Spinal cord (tissue), 10 donors: ENCODE data around the gene SYCP2L. TPM values are rescaled to one million over a fixed set of nuclear protein-coding genes. Genes with fewer than 3 reads are reported as not detected.

Experiments used
- DNase-seq, 6 donors: peaks; one replicate each; pipeline versions ENCODE4 v3.0.0 to v3.0.0-alpha.2; 2013 to 2015; ENCODE audit warnings: low spot score in 6 of 6, low read depth in 4 of 6
- H3K27ac ChIP-seq: one replicate; pipeline ENCODE4 v1.5.1; 2013; ENCODE audit warnings: low read depth, low read length, control low read depth
- H3K27me3 ChIP-seq: one replicate; pipeline ENCODE4 v1.6.1; 2013; ENCODE audit warnings: low read length; ENCODE audit not compliant: control insufficient read depth, insufficient read depth
- H3K36me3 ChIP-seq: one replicate; pipeline ENCODE4 v1.6.1; 2013; ENCODE audit warnings: low read length; ENCODE audit not compliant: control insufficient read depth, insufficient read depth
- H3K4me1 ChIP-seq: one replicate; pipeline ENCODE4 v1.6.1; 2013; ENCODE audit warnings: low read length; ENCODE audit not compliant: control insufficient read depth, insufficient read depth
- H3K4me3 ChIP-seq: one replicate; pipeline ENCODE4 v1.5.1; 2013; ENCODE audit warnings: low read depth, low read length, control low read depth
- H3K9me3 ChIP-seq: one replicate; pipeline ENCODE4 v1.6.1; 2013; ENCODE audit warnings: low read length; ENCODE audit not compliant: control insufficient read depth, insufficient read depth
- WGBS: methylation state at CpG from one replicate; pipeline ENCODE4 v1.1.5; 2013; ENCODE audit warnings: missing lambda C conversion rate; ENCODE audit not compliant: insufficient coverage; 5-methylcytosine and 5-hydroxymethylcytosine counted together
- polyA plus RNA-seq, 2 donors: library from polyadenylated mRNA; unstranded; fragments of 120-200 nt; gene quantifications; one replicate each; pipeline ENCODE4 v1.2.1, GENCODE V29; 2013; ENCODE audit not compliant: insufficient read length in 2 of 2
- total RNA-seq, 2 donors: library from RNA; depleted of rRNA in 1 of 2; stranded (reverse); fragments of 120-200 nt in 1 of 2; fragments of >200 nt in 1 of 2; gene quantifications; one replicate each; pipeline versions ENCODE4 v1.2.3 to v1.2.4, GENCODE V29; 2013 to 2014
- donor health status: healthy.

Gene SYCP2L
- total and polyA plus RNA-seq, 4 donors = 2.8 to 5.9 (median 4.2) TPM

GRCh38 chr6:11008821-11009220 lies 122.0 kb downstream of the SYCP2L start:
- no peak for DNase-seq
- Histone ChIP-seq H3K36me3 (no peaks in the 10 kb centered on the region), H3K9me3 (no peaks in the 10 kb centered on the region), H3K27ac (peak overlapping the region; percentile 16), H3K27me3 (no peaks in the 10 kb centered on the region), H3K4me3 (no peak overlapping the region), H3K4me1 (no peaks in the 10 kb centered on the region)
- 71% methylated on average over 1 of the region's 1 CpG for WGBS

- H3K27ac ChIP-seq = no peak overlapping the region
Measured at GRCh38 chr6:11009353-11009752, 122.5 kb downstream of the SYCP2L start.

GRCh38 chr6:11011787-11012234 lies 125.0 kb downstream of the SYCP2L start:
- peak in 1 of 6 donors; percentile 81 for DNase-seq
- no peaks in the 10 kb centered on the region for H3K4me1 ChIP-seq
- H3K9me3 ChIP-seq = no peaks in the 10 kb centered on the region
- H3K4me3 ChIP-seq = no peak overlapping the region
- H3K27me3 ChIP-seq = peaks cover 3% of the 10 kb centered on the region
- 61% methylated on average over 7 of the region's 8 CpGs for WGBS
- H3K27ac ChIP-seq = no peak overlapping the region
- no peaks in the 10 kb centered on the region for H3K36me3 ChIP-seq

More at GRCh38 chr6:11009353-11009752, 122.5 kb downstream of the SYCP2L start:
- 88% methylated on average over 6 of the region's 6 CpGs for WGBS
- no peak for DNase-seq
- Histone ChIP-seq H3K36me3 (no peaks in the 10 kb centered on the region), H3K4me3 (no peak overlapping the region), H3K4me1 (no peaks in the 10 kb centered on the region), H3K27me3 (no peaks in the 10 kb centered on the region), H3K9me3 (no peaks in the 10 kb centered on the region)

- no peak overlapping the region for H3K27ac ChIP-seq
- no peak for DNase-seq
- H3K4me3 ChIP-seq = no peak overlapping the region
- peaks cover 3% of the 10 kb centered on the region for H3K27me3 ChIP-seq
- H3K4me1 ChIP-seq = no peaks in the 10 kb centered on the region
- no peaks in the 10 kb centered on the region for H3K36me3 ChIP-seq
- H3K9me3 ChIP-seq = no peaks in the 10 kb centered on the region
- WGBS = 90% methylated on average over 2 of the region's 5 CpGs
Measured at GRCh38 chr6:11012295-11012754, 125.5 kb downstream of the SYCP2L start.

GRCh38 chr6:11012976-11013720 lies 126.3 kb downstream of the SYCP2L start:
- DNase-seq = peak in 1 of 6 donors; percentile 23
- WGBS = 94% methylated on average over 2 of the region's 5 CpGs
- H3K4me1 ChIP-seq = no peaks in the 10 kb centered on the region
- H3K36me3 ChIP-seq = no peaks in the 10 kb centered on the region
- no peak overlapping the region for H3K4me3 ChIP-seq
- H3K27ac ChIP-seq = no peak overlapping the region
- H3K27me3 ChIP-seq = peaks cover 3% of the 10 kb centered on the region
- no peaks in the 10 kb centered on the region for H3K9me3 ChIP-seq

- H3K27ac ChIP-seq = no peak overlapping the region
- H3K4me1 ChIP-seq = no peaks in the 10 kb centered on the region
- WGBS = 55% methylated on average over 2 of the region's 3 CpGs
- H3K4me3 ChIP-seq = no peak overlapping the region
- peaks cover 3% of the 10 kb centered on the region for H3K27me3 ChIP-seq
- no peak for DNase-seq
- H3K36me3 ChIP-seq = no peaks in the 10 kb centered on the region
- H3K9me3 ChIP-seq = no peaks in the 10 kb centered on the region
Measured at GRCh38 chr6:11013721-11014070, 126.8 kb downstream of the SYCP2L start.

- Histone ChIP-seq H3K4me1 (no peaks in the 10 kb centered on the region), H3K9me3 (no peaks in the 10 kb centered on the region), H3K4me3 (no peak overlapping the region), H3K27ac (no peak overlapping the region), H3K27me3 (peaks cover 3% of the 10 kb centered on the region), H3K36me3 (no peaks in the 10 kb centered on the region)
- peak in 1 of 6 donors; percentile 82 for DNase-seq
Measured at GRCh38 chr6:11015102-11015501, 128.2 kb downstream of the SYCP2L start.

- no CpG with 5 or more reads among the region's 1 CpG for WGBS
- H3K4me1 ChIP-seq = no peaks in the 10 kb centered on the region
- no peaks in the 10 kb centered on the region for H3K36me3 ChIP-seq
Measured at GRCh38 chr6:11016452-11016851, 129.6 kb downstream of the SYCP2L start.

GRCh38 chr6:11017090-11017489 lies 130.2 kb downstream of the SYCP2L start:
- no peaks in the 10 kb centered on the region for H3K36me3 ChIP-seq
- H3K27ac ChIP-seq = no peak overlapping the region
- peaks cover 6% of the 10 kb centered on the region for H3K4me1 ChIP-seq
- DNase-seq = no peak
- whole genome bisulfite sequencing = 100% methylated on average over 2 of the region's 3 CpGs
- H3K4me3 ChIP-seq = no peak overlapping the region
- peaks cover 3% of the 10 kb centered on the region for H3K27me3 ChIP-seq
- no peaks in the 10 kb centered on the region for H3K9me3 ChIP-seq

More at GRCh38 chr6:11016452-11016851, 129.6 kb downstream of the SYCP2L start:
- no peaks in the 10 kb centered on the region for H3K9me3 ChIP-seq
- no peak for DNase-seq
- no peak overlapping the region for H3K4me3 ChIP-seq
- peaks cover 3% of the 10 kb centered on the region for H3K27me3 ChIP-seq
- no peak overlapping the region for H3K27ac ChIP-seq

- no peak for DNase-seq
- Histone ChIP-seq H3K27ac (no peak overlapping the region), H3K36me3 (no peaks in the 10 kb centered on the region), H3K27me3 (peaks cover 3% of the 10 kb centered on the region), H3K4me3 (no peak overlapping the region), H3K4me1 (peaks cover 9% of the 10 kb centered on the region), H3K9me3 (no peaks in the 10 kb centered on the region)
- 100% methylated on average over 1 of the region's 2 CpGs for WGBS
Measured at GRCh38 chr6:11018225-11018624, 131.4 kb downstream of the SYCP2L start.
